GM12872 (cell line): ENCODE measurements around the gene TUSC2.

Experiments used
- TF ChIP-seq, protein P1 (sequence below): IDR thresholded peaks from 3 replicates; pipeline ENCODE4 v1.5.1; 2011; ENCODE audit warnings: low read depth, mild to moderate bottlenecking, low read length, moderate library complexity; ENCODE audit not compliant: insufficient read depth

TUSC2 gene

DNA sequence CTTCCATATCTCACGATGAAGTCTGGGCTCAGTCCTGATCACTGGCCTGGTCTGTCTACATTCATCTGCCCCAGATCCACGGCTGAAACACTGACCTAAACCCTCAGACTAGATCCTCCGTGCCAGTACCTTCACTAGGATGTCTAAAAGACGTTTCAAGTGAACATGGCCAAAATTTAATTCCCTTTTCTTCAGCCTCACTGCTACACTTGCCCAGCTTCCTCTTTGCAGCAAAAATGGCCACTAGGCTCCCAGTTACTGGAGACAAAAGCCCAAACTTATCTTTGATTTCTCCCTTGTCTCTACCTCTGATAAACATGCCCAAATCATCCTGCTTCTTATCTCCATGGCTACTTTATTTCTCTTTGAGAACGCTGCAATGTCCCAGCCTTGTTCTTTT, 10.9 kb upstream of the TUSC2 start:
- TF ChIP-seq, protein P1, sequence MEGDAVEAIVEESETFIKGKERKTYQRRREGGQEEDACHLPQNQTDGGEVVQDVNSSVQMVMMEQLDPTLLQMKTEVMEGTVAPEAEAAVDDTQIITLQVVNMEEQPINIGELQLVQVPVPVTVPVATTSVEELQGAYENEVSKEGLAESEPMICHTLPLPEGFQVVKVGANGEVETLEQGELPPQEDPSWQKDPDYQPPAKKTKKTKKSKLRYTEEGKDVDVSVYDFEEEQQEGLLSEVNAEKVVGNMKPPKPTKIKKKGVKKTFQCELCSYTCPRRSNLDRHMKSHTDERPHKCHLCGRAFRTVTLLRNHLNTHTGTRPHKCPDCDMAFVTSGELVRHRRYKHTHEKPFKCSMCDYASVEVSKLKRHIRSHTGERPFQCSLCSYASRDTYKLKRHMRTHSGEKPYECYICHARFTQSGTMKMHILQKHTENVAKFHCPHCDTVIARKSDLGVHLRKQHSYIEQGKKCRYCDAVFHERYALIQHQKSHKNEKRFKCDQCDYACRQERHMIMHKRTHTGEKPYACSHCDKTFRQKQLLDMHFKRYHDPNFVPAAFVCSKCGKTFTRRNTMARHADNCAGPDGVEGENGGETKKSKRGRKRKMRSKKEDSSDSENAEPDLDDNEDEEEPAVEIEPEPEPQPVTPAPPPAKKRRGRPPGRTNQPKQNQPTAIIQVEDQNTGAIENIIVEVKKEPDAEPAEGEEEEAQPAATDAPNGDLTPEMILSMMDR, result no peak

DNA sequence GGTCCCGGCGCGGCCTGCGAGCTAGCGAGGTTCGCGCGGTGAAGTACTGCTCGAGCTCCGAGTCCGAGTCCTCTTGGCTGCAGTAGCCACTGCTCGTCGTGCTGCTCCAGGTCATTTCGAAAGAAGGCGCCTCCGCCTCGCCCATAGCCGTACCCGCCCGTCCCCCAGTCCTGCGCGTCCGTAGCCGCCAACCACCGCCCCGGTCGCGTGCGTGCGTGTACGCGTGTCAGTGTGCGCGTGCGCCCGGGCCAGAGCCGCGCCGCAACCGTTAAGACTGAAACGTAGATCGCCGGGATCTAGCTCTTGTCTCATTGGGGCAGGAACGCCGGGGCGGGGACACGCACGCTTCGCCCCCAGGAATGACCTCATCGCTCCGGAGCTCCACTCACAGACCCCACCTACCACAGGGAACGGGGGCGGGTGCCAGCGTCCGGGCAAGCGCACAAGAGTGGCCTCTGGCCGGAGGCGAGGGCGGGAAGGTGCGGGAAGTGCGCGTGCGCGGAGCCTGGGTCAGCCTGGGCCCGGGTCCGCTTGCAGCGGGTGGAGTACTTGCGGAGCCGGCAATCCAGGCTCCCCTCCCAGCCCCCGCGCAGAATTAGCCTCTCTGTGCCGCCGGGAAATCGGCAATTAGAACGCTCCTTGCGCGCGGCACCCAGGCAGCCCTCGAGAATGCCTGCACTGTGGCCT, 9.3 kb upstream of the TUSC2 start:
- TF ChIP-seq, protein P1, result no peak

DNA sequence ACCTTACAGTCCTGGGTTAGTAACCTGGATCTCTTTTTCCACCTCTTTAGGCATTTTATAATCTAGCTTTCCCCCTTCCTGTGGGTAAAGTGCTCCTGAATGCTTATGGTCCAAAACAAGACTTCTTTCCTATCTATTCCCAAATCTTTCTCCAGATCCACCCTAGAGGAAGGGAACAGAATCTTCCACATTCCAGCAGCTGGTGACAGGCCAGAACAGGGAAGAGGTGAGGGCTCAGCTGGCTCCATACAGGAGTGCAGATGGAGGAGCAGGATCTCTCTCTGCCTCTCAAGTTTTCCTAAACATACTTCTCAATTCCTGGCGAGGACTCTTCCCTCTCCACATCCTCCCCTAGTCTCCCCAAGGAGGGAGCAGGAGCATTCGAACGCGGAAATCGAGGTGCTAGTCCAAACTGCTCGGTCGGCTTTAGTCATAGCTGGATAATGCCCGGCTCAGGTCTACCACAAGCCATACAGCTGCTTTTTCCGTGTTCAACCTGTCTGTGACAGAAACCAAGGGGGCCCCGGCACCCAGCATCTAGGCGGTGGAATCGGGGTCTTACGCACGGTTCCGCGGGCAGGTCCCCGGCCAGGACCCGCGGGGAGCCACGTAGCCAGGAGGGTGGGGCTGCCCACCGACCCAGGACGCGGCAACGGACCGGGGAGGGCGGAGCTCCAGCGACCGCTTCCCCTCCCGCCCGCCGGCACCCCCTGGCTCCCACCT, 8.6 kb upstream of the TUSC2 start:
- TF ChIP-seq, protein P1, result no peak

DNA sequence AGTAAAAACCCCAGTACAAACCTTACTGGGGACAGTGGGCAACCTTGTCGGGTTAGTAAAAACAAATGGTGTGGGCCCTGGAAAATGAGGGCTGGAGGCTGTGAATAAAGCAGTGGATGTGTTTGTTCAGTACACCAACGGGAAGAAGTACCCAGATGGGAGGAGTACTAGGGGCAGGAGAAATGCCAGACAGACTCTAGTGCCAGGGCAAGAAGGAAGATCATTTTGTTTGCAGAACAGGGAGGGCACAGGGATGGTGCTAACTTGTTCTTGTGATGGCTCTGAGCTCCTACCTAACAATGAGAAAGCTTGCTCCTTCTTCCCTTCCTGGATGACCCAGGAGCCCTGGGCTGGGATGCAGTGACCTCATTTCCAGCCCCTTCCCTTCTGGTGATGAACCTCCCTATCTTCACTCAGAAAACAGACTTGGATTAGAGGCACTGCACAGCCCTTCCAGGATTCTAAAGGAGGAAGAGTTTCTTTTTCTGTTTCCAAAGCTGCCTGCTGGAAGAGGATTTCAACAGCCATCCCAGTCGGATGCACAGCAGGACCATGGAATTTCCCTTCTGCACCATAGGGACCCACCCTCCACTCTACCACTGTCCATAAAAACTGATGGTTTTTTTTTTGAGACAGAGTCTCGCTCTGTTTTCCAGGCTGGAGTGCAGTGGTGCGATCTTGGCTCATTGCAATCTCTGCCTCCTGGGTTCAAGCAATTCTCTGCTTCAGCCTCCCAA, 6.5 kb upstream of the TUSC2 start:
- TF ChIP-seq, protein P1, result no peak

DNA sequence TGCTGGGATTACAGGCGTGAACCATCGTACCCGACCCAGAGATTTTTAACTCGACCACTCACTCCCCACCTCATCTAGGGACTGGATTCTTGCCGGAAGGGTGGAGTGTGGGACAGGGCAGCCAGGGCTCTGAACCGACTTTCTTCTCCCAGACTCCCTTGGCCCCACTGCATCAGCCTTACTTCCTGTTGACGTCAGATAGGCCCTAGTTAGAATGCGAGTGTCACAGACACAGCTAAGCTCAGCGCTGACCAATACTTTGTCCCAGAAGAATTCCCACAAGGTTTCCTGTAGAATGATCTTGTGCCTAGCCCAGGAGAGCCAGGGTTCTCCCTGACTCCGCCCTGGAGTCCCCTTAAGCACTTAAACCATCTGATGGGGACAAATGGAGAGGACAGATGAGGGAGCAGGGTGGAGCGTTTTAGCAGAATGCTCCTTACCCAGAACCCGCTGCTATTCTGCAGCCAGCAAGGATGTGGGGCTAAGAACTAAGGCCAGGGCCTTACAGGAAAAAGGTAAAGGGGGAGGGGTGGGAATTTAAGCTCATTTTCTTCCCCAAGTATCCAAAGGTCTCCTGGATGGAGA, 5.8 kb upstream of the TUSC2 start:
- TF ChIP-seq, protein P1, result no peak

DNA sequence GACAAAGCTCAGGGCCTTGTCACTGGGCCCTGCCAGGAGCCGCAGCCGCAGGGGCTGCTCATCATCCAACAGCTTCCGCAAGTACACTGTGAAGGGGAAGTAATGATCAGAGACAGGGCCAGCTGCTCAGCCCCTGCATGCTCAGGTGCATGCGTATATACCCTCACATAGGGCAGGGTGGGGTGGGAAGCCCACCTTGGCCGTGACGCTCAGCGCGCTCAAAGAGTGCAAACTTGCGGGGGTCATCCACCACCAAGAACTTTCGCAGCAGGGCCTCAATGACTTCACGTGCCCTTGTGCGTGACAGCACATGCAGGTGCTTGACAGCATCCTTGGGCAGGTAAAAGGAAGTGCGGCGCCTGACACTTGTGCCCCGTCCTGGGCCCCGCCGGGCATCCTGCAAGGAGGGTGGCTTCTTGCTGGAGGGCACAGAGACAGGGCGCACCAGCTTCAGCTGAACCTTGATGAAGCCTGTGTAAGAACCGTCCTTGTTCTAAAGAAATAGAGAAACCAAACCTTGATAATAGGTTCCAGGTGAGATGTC, 3.4 kb upstream of the TUSC2 start:
- TF ChIP-seq, protein P1, result no peak

DNA sequence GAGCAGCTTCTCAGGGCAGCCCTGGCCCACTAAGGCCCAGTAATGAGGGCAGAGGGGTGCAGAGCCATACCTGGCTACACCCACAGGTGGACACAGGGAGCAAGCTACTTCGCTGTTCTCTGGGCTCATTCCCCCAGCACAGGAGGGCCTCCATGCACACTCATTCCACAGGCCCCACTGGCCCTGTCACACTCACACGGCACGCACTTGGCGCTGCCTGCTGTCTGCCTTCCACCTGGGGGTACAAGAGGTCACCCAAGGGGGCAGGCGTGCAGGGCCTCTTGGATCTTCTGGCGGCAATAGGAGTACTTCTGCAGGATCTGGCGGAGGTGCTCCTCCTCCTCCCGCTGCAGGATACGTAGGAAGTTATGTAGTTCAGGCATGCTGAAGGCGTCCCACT, 2.3 kb upstream of the TUSC2 start:
- TF ChIP-seq, protein P1, result no peak
